ENCODE measurements around the gene GAN.

Gene GAN

GRCh38 chr16:81358860-81359259, 44.1 kb downstream of the GAN start:
- H3K27me3 ChIP-seq (ENCODE audit: low read depth, low read length): no peaks in the 10 kb centered on the region
- H3K4me1 ChIP-seq (ENCODE audit: low read length): peaks cover 6% of the 10 kb centered on the region; the same call in 1 of the 2 replicates
- no peaks in the 10 kb centered on the region for H3K79me2 ChIP-seq (ENCODE audit: low read length)
- no peaks in the 10 kb centered on the region for H3K9me3 ChIP-seq (ENCODE audit: insufficient read depth, low read length)
- H3K36me3 ChIP-seq (replicated peaks; ENCODE audit: low read depth, low read length): peaks cover 19% of the 10 kb centered on the region
- no peak overlapping the region for H2AFZ ChIP-seq (ENCODE audit: low read depth, low read length)
- H3K4me2 ChIP-seq (ENCODE audit: low read length): no peak overlapping the region
- no peak overlapping the region for H3K4me3 ChIP-seq (ENCODE audit: low read length)
- no peak overlapping the region for H3K27ac ChIP-seq (ENCODE audit: low read length)
- no peak overlapping the region for H3K9ac ChIP-seq (ENCODE audit: low read length)
- TF ChIP-seq EZH2phosphoT487 (IDR thresholded peaks at IDR 0.05; ENCODE audit: low read depth) (no peak), CTCF (IDR thresholded peaks at IDR 0.05; ENCODE audit: low read depth, low read length) (no peak)
- no peaks in the 10 kb centered on the region for H4K20me1 ChIP-seq (ENCODE audit: insufficient read depth, low read length)

GRCh38 chr16:81360135-81360534, 45.4 kb downstream of the GAN start:
- H3K27me3 ChIP-seq (ENCODE audit: low read depth, low read length): no peaks in the 10 kb centered on the region

GRCh38 chr16:81365731-81366130, 51.0 kb downstream of the GAN start:
- TF ChIP-seq EZH2phosphoT487 (IDR thresholded peaks at IDR 0.05; ENCODE audit: low read depth) (no peak), CTCF (IDR thresholded peaks at IDR 0.05; ENCODE audit: low read depth, low read length) (no peak)
- Histone ChIP-seq H3K79me2 (ENCODE audit: low read length) (no peaks in the 10 kb centered on the region), H3K4me1 (ENCODE audit: low read length) (peaks cover 6% of the 10 kb centered on the region; the same call in 1 of the 2 replicates), H2AFZ (ENCODE audit: low read depth, low read length) (no peak overlapping the region), H4K20me1 (ENCODE audit: insufficient read depth, low read length) (no peaks in the 10 kb centered on the region), H3K27me3 (ENCODE audit: low read depth, low read length) (no peaks in the 10 kb centered on the region), H3K4me3 (ENCODE audit: low read length) (no peak overlapping the region), H3K9ac (ENCODE audit: low read length) (no peak overlapping the region), H3K9me3 (ENCODE audit: insufficient read depth, low read length) (no peaks in the 10 kb centered on the region), H3K36me3 (replicated peaks; ENCODE audit: low read depth, low read length) (peaks cover 13% of the 10 kb centered on the region), H3K27ac (ENCODE audit: low read length) (no peak overlapping the region), H3K4me2 (ENCODE audit: low read length) (no peak overlapping the region)

More at GRCh38 chr16:81360135-81360534, 45.4 kb downstream of the GAN start:
- Histone ChIP-seq H3K79me2 (ENCODE audit: low read length) (no peaks in the 10 kb centered on the region), H3K9me3 (ENCODE audit: insufficient read depth, low read length) (no peaks in the 10 kb centered on the region), H3K36me3 (replicated peaks; ENCODE audit: low read depth, low read length) (peaks cover 20% of the 10 kb centered on the region), H3K9ac (ENCODE audit: low read length) (no peak overlapping the region), H2AFZ (ENCODE audit: low read depth, low read length) (no peak overlapping the region), H3K27ac (ENCODE audit: low read length) (no peak overlapping the region), H3K4me2 (ENCODE audit: low read length) (no peak overlapping the region), H4K20me1 (ENCODE audit: insufficient read depth, low read length) (no peaks in the 10 kb centered on the region), H3K4me3 (ENCODE audit: low read length) (no peak overlapping the region), H3K4me1 (ENCODE audit: low read length) (peaks cover 6% of the 10 kb centered on the region; the same call in 1 of the 2 replicates)
- TF ChIP-seq EZH2phosphoT487 (IDR thresholded peaks at IDR 0.05; ENCODE audit: low read depth) (no peak), CTCF (IDR thresholded peaks at IDR 0.05; ENCODE audit: low read depth, low read length) (no peak)

- Histone ChIP-seq H3K27ac (ENCODE audit: low read length) (no peak overlapping the region), H3K9ac (ENCODE audit: low read length) (no peak overlapping the region), H3K79me2 (ENCODE audit: low read length) (no peaks in the 10 kb centered on the region), H2AFZ (ENCODE audit: low read depth, low read length) (no peak overlapping the region), H3K36me3 (replicated peaks; ENCODE audit: low read depth, low read length) (peaks cover 13% of the 10 kb centered on the region), H3K4me3 (ENCODE audit: low read length) (no peak overlapping the region), H3K27me3 (ENCODE audit: low read depth, low read length) (no peaks in the 10 kb centered on the region), H3K9me3 (ENCODE audit: insufficient read depth, low read length) (no peaks in the 10 kb centered on the region), H4K20me1 (ENCODE audit: insufficient read depth, low read length) (no peaks in the 10 kb centered on the region), H3K4me2 (ENCODE audit: low read length) (no peak overlapping the region), H3K4me1 (ENCODE audit: low read length) (peaks cover 6% of the 10 kb centered on the region; the same call in 1 of the 2 replicates)
- TF ChIP-seq CTCF (IDR thresholded peaks at IDR 0.05; ENCODE audit: low read depth, low read length) (peak; percentile 79), EZH2phosphoT487 (IDR thresholded peaks at IDR 0.05; ENCODE audit: low read depth) (no peak)
Measured at GRCh38 chr16:81366316-81366932, 51.7 kb downstream of the GAN start.

Measured in OCI-LY3 (cell line).